Measurements from ENCODE around the gene TTC33.

Gene TTC33

DNA sequence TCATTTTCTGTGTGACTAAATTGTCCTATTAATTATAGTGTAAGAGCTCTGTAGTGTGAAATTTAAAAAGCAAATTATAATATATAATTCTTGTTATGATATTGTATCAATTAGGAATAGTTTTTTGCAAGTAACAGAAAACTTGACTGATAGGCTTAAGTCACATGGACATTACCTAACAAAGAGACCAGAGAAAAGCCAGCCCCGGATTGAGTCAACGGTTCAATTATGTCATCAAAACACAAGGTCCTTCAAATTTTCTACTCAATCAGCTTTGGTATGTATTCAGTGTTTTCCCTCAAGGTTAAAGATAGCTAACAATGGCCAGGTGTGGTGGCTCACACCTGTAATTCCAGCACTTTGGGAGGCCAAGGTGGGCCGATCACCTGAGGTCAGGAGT is 202.8 kb downstream of the TTC33 start:
- H3K4me3 ChIP-seq (ENCODE audit: low read length): no peak overlapping the region
- DNase-seq (ENCODE audit: low read depth): no peak
- TF ChIP-seq, protein P1, sequence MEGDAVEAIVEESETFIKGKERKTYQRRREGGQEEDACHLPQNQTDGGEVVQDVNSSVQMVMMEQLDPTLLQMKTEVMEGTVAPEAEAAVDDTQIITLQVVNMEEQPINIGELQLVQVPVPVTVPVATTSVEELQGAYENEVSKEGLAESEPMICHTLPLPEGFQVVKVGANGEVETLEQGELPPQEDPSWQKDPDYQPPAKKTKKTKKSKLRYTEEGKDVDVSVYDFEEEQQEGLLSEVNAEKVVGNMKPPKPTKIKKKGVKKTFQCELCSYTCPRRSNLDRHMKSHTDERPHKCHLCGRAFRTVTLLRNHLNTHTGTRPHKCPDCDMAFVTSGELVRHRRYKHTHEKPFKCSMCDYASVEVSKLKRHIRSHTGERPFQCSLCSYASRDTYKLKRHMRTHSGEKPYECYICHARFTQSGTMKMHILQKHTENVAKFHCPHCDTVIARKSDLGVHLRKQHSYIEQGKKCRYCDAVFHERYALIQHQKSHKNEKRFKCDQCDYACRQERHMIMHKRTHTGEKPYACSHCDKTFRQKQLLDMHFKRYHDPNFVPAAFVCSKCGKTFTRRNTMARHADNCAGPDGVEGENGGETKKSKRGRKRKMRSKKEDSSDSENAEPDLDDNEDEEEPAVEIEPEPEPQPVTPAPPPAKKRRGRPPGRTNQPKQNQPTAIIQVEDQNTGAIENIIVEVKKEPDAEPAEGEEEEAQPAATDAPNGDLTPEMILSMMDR (conservative IDR thresholded peaks at IDR 0.05; ENCODE audit: low read length): no peak

GRCh38 chr5:40551496-40552491 is 204.0 kb downstream of the TTC33 start:
- TF ChIP-seq, protein P1 (conservative IDR thresholded peaks at IDR 0.05; ENCODE audit: low read length): no peak
- no peak overlapping the region for H3K4me3 ChIP-seq (ENCODE audit: low read length)
- peak; percentile 96 for DNase-seq (ENCODE audit: low read depth)

DNA sequence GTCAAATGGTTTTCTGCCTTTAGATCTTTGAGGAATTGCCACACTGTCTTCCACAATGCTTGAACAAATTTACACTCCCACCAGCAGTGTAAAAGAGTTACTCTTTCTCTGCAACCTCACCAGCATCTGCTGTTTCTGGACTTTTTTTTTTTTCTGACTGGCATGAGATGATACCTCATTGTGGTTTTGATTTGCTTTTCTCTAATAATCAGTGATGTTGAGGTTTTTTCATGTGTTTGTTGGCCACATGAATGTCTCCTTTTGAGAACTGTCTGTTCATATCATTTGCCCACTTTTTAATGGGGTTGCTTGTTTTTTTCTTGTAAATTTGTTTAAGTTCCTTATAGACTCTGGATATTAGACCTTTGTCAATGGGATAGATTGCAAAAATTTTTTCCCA is 205.3 kb downstream of the TTC33 start:
- H3K4me3 ChIP-seq (ENCODE audit: low read length): no peak overlapping the region
- TF ChIP-seq, protein P1 (conservative IDR thresholded peaks at IDR 0.05; ENCODE audit: low read length): no peak
- DNase-seq (ENCODE audit: low read depth): no peak

- TF ChIP-seq, protein P1 (conservative IDR thresholded peaks at IDR 0.05; ENCODE audit: low read length): no peak
- no peak for DNase-seq (ENCODE audit: low read depth)
- no peak overlapping the region for H3K4me3 ChIP-seq (ENCODE audit: low read length)
Measured at GRCh38 chr5:40549616-40550015, 206.1 kb downstream of the TTC33 start.

DNA sequence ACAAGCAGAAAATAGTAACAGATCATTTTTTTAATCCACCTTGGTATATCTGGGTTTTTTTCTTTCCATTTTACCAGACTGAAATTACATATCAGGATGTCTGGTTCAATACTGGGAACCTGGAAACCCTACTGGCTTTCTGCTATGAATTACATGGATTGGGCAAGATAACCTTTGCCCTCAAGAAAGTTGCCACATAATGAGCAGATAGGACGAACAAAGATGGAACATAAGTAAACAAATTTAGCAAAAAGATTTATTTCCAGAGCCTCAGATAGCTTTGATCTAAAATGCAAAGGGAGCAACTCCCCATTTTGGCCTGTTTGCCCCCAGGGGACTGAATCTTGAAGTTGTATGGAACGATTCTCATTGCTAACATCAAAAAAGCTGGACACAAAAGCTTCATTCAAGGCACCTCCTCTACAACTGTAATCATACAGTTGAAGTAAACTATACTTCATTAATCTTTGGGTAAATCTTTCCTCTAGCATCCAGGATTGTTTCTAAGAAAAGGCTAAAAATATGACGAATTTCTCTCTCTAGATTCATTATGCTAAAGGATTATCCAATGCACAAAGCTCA is 207.7 kb downstream of the TTC33 start:
- no peak for DNase-seq (ENCODE audit: low read depth)
- TF ChIP-seq, protein P1 (conservative IDR thresholded peaks at IDR 0.05; ENCODE audit: low read length): no peak

DNA sequence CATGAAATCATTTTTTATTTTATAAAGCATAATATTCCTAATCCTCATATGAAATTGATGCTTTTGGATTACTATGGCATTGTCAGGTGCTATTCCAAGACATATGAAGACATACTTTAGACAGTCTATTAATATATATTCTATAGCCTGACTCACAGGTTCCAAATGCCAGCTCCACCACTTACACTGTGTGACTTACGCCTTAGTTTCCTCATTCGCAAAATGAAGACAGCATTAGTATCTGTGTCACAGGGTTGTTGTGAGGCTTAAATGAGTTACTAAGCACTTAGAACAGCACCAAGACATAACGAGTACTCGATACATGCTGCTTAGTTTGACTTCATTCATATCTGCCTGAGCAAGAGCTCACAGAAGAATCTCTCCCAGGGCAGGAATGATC is 208.2 kb downstream of the TTC33 start:
- DNase-seq (ENCODE audit: low read depth): no peak
- TF ChIP-seq, protein P1 (conservative IDR thresholded peaks at IDR 0.05; ENCODE audit: low read length): no peak
- no peak overlapping the region for H3K4me3 ChIP-seq (ENCODE audit: low read length)

More for the DNA sequence above, 207.7 kb downstream of the TTC33 start:
- H3K4me3 ChIP-seq (ENCODE audit: low read length): no peak overlapping the region

Measured in AG10803 (cell line).